Neuronal stem cell (in vitro differentiated cells): ENCODE data around the gene SPATA20.

Experiments used
- DNase-seq: peaks from one replicate; pipeline ENCODE4 v3.0.0-alpha.2; 2013; ENCODE audit warnings: low spot score
- H2AFZ ChIP-seq: one replicate; pipeline ENCODE4 v1.6.1; 2013; ENCODE audit warnings: mild to moderate bottlenecking, low read length, inconsistent platforms
- H2AK5ac ChIP-seq: 2 replicates; pipeline ENCODE4 v1.6.1; 2013; ENCODE audit warnings: low read depth, mild to moderate bottlenecking, inconsistent platforms, low read length, moderate library complexity, mixed read lengths
- H2BK120ac ChIP-seq: 2 replicates; pipeline ENCODE4 v1.6.1; 2013; ENCODE audit warnings: low read depth, mild to moderate bottlenecking, inconsistent platforms, low read length, moderate library complexity, mixed read lengths
- H2BK12ac ChIP-seq: one replicate; pipeline ENCODE4 v1.6.1; 2013; ENCODE audit warnings: low read length, inconsistent platforms
- H2BK15ac ChIP-seq: 2 replicates; pipeline ENCODE4 v1.6.1; 2013; ENCODE audit warnings: mild to moderate bottlenecking, low read length, inconsistent platforms, mixed read lengths
- H2BK5ac ChIP-seq: one replicate; pipeline ENCODE4 v1.6.1; 2013; ENCODE audit warnings: inconsistent platforms, mild to moderate bottlenecking, low read length, moderate library complexity
- H3K14ac ChIP-seq: one replicate; pipeline ENCODE4 v1.6.1; 2013; ENCODE audit warnings: low read length, inconsistent platforms
- H3K18ac ChIP-seq: 2 replicates; pipeline ENCODE4 v1.6.1; 2013; ENCODE audit warnings: low read length, inconsistent platforms
- H3K23ac ChIP-seq: 2 replicates; pipeline ENCODE4 v1.6.1; 2013; ENCODE audit warnings: low read depth, mild to moderate bottlenecking, mixed read lengths, low read length, inconsistent platforms; ENCODE audit not compliant: poor library complexity
- H3K27ac ChIP-seq: replicated peaks from 3 replicates; pipeline ENCODE4 v1.5.1; 2013; ENCODE audit warnings: low read length, inconsistent platforms
- H3K27me3 ChIP-seq, 3 experiments: 2 replicates each; pipeline ENCODE4 v1.6.1; 2013; ENCODE audit warnings: low read length in 3 of 3, mild to moderate bottlenecking in 2 of 3, inconsistent platforms in 1 of 3, low read depth in 1 of 3, mixed read lengths in 1 of 3, moderate library complexity in 1 of 3; ENCODE audit not compliant: control insufficient read depth in 3 of 3, insufficient read depth in 3 of 3
- H3K36me3 ChIP-seq, 2 donors: replicated peaks in 1 of 2; 2 replicates each; pipeline ENCODE4 v1.6.1; 2013; ENCODE audit warnings: low read length in 2 of 2; ENCODE audit not compliant: control insufficient read depth in 2 of 2, insufficient read depth in 2 of 2
- H3K4ac ChIP-seq: 2 replicates; pipeline ENCODE4 v1.6.1; 2013; ENCODE audit warnings: inconsistent platforms, mild to moderate bottlenecking, low read length, moderate library complexity
- H3K4me1 ChIP-seq, 2 donors: 1 replicate in 1 of 2; 2 replicates in 1 of 2; pipeline ENCODE4 v1.6.1; 2013; ENCODE audit warnings: low read length in 2 of 2, low read depth in 1 of 2; ENCODE audit not compliant: control insufficient read depth in 2 of 2, insufficient read depth in 1 of 2
- H3K4me2 ChIP-seq: one replicate; pipeline ENCODE4 v1.6.1; 2013; ENCODE audit warnings: mild to moderate bottlenecking, low read length, inconsistent platforms; ENCODE audit not compliant: insufficient read depth, poor library complexity, severe bottlenecking
- H3K4me3 ChIP-seq, 2 donors: 2 replicates each; pipeline ENCODE4 v1.5.1; 2013; ENCODE audit warnings: low read length in 2 of 2, mild to moderate bottlenecking in 2 of 2, inconsistent platforms in 1 of 2, moderate library complexity in 1 of 2
- H3K79me1 ChIP-seq: one replicate; pipeline ENCODE4 v1.6.1; 2013; ENCODE audit warnings: low read depth, mild to moderate bottlenecking, inconsistent platforms, low read length, moderate library complexity
- H3K9ac ChIP-seq: one replicate; pipeline ENCODE4 v1.6.1; 2013; ENCODE audit warnings: mild to moderate bottlenecking, low read depth, low read length, inconsistent platforms; ENCODE audit not compliant: poor library complexity
- H3K9me3 ChIP-seq, 2 donors: replicated peaks in 1 of 2; 2 replicates each; pipeline versions ENCODE3 to v1.6.1; 2013; ENCODE audit warnings: low read length in 2 of 2, mild to moderate bottlenecking in 2 of 2, inconsistent platforms in 1 of 2, low read depth in 1 of 2, mixed read lengths in 1 of 2, moderate library complexity in 1 of 2; ENCODE audit not compliant: control insufficient read depth in 2 of 2, insufficient read depth in 1 of 2
- H4K8ac ChIP-seq: one replicate; pipeline ENCODE4 v1.6.1; 2013; ENCODE audit warnings: low read depth, mild to moderate bottlenecking, inconsistent platforms, low read length, moderate library complexity
- H4K91ac ChIP-seq: one replicate; pipeline ENCODE4 v1.6.1; 2013; ENCODE audit warnings: low read length, low read depth, mild to moderate bottlenecking, inconsistent platforms; ENCODE audit not compliant: poor library complexity
- WGBS, 2 donors: extraction: QIAGEN DNeasy Blood & Tissue Kit; methylation state at CpG; one replicate each; pipeline ENCODE4 v1.1.7; 2013; ENCODE audit warnings: missing lambda C conversion rate in 2 of 2, mixed read lengths in 1 of 2; ENCODE audit not compliant: insufficient read length in 2 of 2, insufficient replicate concordance in 1 of 2; ENCODE audit errors: extremely low coverage in 2 of 2; 5-methylcytosine and 5-hydroxymethylcytosine counted together

Gene SPATA20

DNA sequence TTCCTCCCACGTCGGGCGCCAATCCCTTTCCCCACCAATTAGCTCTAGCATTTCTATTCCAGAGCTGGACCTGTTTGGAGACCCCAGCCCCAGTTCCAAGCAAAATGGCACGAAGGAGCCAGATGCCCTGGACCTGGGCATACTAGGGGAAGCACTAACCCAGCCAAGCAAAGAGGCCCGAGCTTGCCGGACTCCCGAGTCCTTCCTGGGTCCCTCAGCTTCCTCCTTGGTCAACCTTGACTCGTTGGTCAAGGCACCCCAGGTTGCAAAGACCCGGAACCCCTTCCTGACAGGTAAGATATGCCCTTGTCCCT is 5.6 kb upstream of the SPATA20 start:
- WGBS, 2 donors: no CpG with 5 or more reads among the region's 9 CpGs
- Histone ChIP-seq H2BK120ac (no peak overlapping the region), H3K4ac (no peak overlapping the region), H3K14ac (no peak overlapping the region), H2AK5ac (peak overlapping the region; percentile 64), H3K36me3 (no peaks in the 10 kb centered on the region), H3K4me3 (peak overlapping the region; percentile 68 to 79), H3K9ac (peak overlapping the region; percentile 85), H3K18ac (peak overlapping the region; percentile 96), H2AFZ (peak overlapping the region; percentile 99), H4K8ac (no peak overlapping the region), H2BK12ac (no peak overlapping the region), H3K79me1 (no peaks in the 10 kb centered on the region), H3K4me2 (peak overlapping the region; percentile 82), H3K27me3 (peaks cover 0 to 27% (median 0%) of the 10 kb centered on the region in 3 experiments), H3K4me1 (peaks cover 22 to 27% of the 10 kb centered on the region in 2 donors), H2BK15ac (peak overlapping the region; percentile 53), H2BK5ac (no peak overlapping the region), H3K23ac (peak overlapping the region; percentile 90), H3K27ac (no peak overlapping the region), H4K91ac (no peak overlapping the region), H3K9me3 (no peaks in the 10 kb centered on the region)
- no peak for DNase-seq

DNA sequence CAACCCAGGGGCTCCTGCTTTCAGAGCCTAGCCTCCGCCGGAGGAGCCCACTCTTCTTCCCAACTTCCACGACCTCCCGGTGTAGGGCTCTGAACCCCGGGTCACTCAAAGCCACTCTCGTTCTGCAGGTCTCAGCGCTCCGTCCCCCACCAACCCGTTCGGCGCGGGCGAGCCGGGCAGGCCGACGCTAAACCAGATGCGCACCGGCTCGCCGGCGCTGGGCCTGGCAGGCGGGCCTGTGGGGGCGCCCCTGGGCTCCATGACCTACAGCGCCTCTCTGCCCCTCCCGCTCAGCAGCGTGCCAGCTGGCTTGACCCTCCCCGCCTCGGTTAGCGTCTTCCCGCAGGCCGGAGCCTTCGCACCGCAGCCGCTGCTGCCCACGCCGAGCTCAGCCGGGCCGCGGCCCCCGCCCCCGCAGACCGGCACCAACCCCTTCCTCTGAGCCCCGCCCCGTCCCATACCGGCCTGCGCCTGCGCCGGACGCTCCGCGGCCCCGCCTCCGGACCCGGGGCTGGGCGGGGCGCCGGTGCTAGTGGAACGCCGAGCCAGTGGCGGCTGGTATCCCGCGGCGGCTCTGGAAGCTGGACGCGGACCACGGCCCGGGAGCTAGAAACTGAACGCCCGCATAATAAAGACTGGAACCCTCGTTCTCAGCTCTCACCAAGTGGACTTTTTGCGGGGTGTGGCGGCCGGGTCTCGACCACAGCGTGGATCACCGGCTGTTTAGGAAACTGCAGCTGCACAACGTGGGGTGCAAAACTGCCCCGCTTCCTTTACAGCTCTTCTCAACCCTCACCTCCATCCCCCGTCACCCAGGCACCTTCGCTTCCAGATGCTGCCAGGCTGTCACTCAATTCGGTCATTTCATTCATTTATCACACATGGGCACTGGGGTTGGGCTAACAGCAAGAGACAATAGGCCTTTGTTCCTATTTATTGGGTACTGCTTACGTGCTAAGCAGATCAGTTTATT is 5.0 kb upstream of the SPATA20 start:
- H4K91ac ChIP-seq: no peak overlapping the region
- no peaks in the 10 kb centered on the region for H3K79me1 ChIP-seq
- H3K9ac ChIP-seq: peak overlapping the region; percentile 85
- H3K4me3 ChIP-seq: peak overlapping the region; percentile 68 to 79
- no peak overlapping the region for H2BK120ac ChIP-seq
- peak overlapping the region; percentile 96 for H3K18ac ChIP-seq
- no peak overlapping the region for H3K4ac ChIP-seq
- peak; percentile 92 for DNase-seq
- H3K14ac ChIP-seq: no peak overlapping the region
- peak overlapping the region; percentile 14 for H2BK12ac ChIP-seq
- H2BK5ac ChIP-seq: peak overlapping the region; percentile 31
- H3K27ac ChIP-seq: no peak overlapping the region
- H3K36me3 ChIP-seq: no peaks in the 10 kb centered on the region
- peak overlapping the region; percentile 99 for H2AFZ ChIP-seq
- H3K4me1 ChIP-seq: peaks cover 22 to 27% of the 10 kb centered on the region in 2 donors
- WGBS, 2 donors: no CpG with 5 or more reads among the region's 82 CpGs
- peak overlapping the region; percentile 64 for H2AK5ac ChIP-seq
- H3K4me2 ChIP-seq: peak overlapping the region; percentile 82
- peak overlapping the region; percentile 6 for H2BK15ac ChIP-seq
- no peaks in the 10 kb centered on the region for H3K9me3 ChIP-seq
- peaks cover 0 to 27% (median 0%) of the 10 kb centered on the region in 3 experiments for H3K27me3 ChIP-seq
- peak overlapping the region; percentile 90 for H3K23ac ChIP-seq
- H4K8ac ChIP-seq: no peak overlapping the region

DNA sequence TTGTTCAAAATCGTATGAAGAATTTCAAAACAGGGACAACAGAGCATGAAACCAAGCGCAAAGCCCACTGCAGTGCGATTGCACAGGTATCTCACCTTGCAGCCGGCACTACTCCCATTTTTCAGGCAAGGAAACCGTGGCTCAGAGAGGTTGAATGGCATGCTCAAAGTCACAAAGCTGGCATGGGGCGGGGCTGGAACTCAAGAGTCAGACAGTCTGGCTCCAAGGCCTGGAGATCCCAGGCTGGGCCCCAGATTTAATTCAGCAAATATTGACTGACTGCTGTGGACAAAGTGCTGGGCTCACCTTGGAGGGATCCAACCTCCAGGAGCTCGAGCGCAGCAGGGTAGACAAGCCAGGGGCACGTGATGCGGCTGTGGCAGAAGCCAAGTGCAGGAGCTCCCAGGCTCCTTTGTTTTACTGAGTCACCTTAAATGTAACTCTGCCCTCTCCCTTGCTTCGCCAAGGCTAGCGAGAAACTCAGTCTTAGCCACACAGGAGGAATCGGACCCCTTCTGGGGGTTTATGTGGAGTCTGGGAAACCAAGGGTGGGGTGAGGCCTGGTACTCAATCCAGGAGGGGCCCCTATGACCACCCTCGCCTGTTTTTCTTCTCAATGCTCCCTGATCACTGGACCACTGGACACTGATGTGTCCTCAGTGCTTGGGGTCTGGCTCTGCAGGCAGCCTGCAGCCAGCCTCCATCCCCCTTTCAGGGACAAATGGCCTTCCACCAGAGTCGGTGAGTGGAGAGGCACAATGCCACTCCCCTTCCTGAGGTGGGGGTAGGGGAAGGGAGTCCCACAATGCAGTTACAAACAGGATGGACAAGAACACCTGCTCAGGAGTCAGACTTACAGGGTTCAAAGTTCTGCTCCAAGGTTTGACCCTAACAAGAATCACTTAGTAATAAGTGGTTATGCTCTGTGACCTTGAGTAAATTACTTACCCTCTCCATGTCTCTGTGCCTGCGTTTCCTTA is 3.9 kb upstream of the SPATA20 start:
- Histone ChIP-seq H3K23ac (no peak overlapping the region), H3K36me3 (no peaks in the 10 kb centered on the region), H2AK5ac (peak overlapping the region; percentile 5), H3K9me3 (no peaks in the 10 kb centered on the region), H3K4ac (no peak overlapping the region), H2BK120ac (no peak overlapping the region), H3K27ac (no peak overlapping the region), H2BK12ac (no peak overlapping the region), H3K18ac (peak overlapping the region; percentile 72), H3K4me3 (peak overlapping the region in 1 of 2 donors; percentile 68), H3K4me1 (peaks cover 27 to 33% of the 10 kb centered on the region in 2 donors), H3K9ac (peak overlapping the region; percentile 66), H2BK15ac (peak overlapping the region; percentile 16), H3K27me3 (peaks cover 0 to 27% (median 0%) of the 10 kb centered on the region in 3 experiments), H2AFZ (peak overlapping the region; percentile 99), H4K91ac (peak overlapping the region; percentile 25), H3K79me1 (peaks cover 2% of the 10 kb centered on the region), H2BK5ac (no peak overlapping the region), H4K8ac (no peak overlapping the region), H3K4me2 (no peak overlapping the region), H3K14ac (no peak overlapping the region)
- no CpG with 5 or more reads among the region's 16 CpGs for WGBS, 2 donors
- no peak for DNase-seq
